Measurements from ENCODE around the gene RAD54L.
A peak's percentile ranks its signal among the peaks of the same experiment; 100 is the strongest.
"Not testable (repeated sequence)": the region's sequence is repeated elsewhere in the genome, so short reads cannot be mapped to it uniquely, and the experiment has no call there.

The RAD54L gene

GRCh38 chr1:46242918-46243317 is 4.6 kb upstream of the RAD54L start:
- no peak overlapping the region for H3K9ac ChIP-seq (ENCODE audit: low read length)
- H3K4me3 ChIP-seq (ENCODE audit: low read length) = no peak overlapping the region
- no peaks in the 10 kb centered on the region for H4K20me1 ChIP-seq (ENCODE audit: insufficient read depth, low read length)
- H3K4me1 ChIP-seq (ENCODE audit: low read length) = peaks cover 7% of the 10 kb centered on the region
- no peak overlapping the region for H2AFZ ChIP-seq (ENCODE audit: low read depth, low read length)
- TF ChIP-seq CTCF (IDR thresholded peaks at IDR 0.05; ENCODE audit: low read depth, low read length) (no peak), EZH2phosphoT487 (IDR thresholded peaks at IDR 0.05; ENCODE audit: low read depth) (no peak)
- no peak overlapping the region for H3K27ac ChIP-seq (ENCODE audit: low read length)
- no peaks in the 10 kb centered on the region for H3K9me3 ChIP-seq (ENCODE audit: insufficient read depth, low read length)
- no peak overlapping the region for H3K4me2 ChIP-seq (ENCODE audit: low read length)
- H3K79me2 ChIP-seq (ENCODE audit: low read length) = peaks cover 4% of the 10 kb centered on the region
- H3K36me3 ChIP-seq (replicated peaks; ENCODE audit: low read depth, low read length) = no peaks in the 10 kb centered on the region
- H3K27me3 ChIP-seq (ENCODE audit: low read depth, low read length) = no peaks in the 10 kb centered on the region

- not testable (repeated sequence) for H3K9ac ChIP-seq (ENCODE audit: low read length); H3K27me3 ChIP-seq (ENCODE audit: low read depth, low read length); H4K20me1 ChIP-seq (ENCODE audit: insufficient read depth, low read length); H3K4me2 ChIP-seq (ENCODE audit: low read length); H2AFZ ChIP-seq (ENCODE audit: low read depth, low read length); H3K27ac ChIP-seq (ENCODE audit: low read length); H3K4me3 ChIP-seq (ENCODE audit: low read length); H3K36me3 ChIP-seq (replicated peaks; ENCODE audit: low read depth, low read length); H3K9me3 ChIP-seq (ENCODE audit: insufficient read depth, low read length)
- H3K4me1 ChIP-seq (ENCODE audit: low read length) = peaks cover 14% of the 10 kb centered on the region
- peaks cover 13% of the 10 kb centered on the region for H3K79me2 ChIP-seq (ENCODE audit: low read length)
Measured at GRCh38 chr1:46243831-46244230, 3.7 kb upstream of the RAD54L start.

- peak overlapping the region; percentile 23; the same call in 1 of the 2 replicates for H2AFZ ChIP-seq (ENCODE audit: low read depth, low read length)
- TF ChIP-seq CTCF (IDR thresholded peaks at IDR 0.05; ENCODE audit: low read depth, low read length) = peak; percentile 46
- no peak for TF ChIP-seq EZH2phosphoT487 (IDR thresholded peaks at IDR 0.05; ENCODE audit: low read depth)
- peaks cover 7% of the 10 kb centered on the region for H3K36me3 ChIP-seq (replicated peaks; ENCODE audit: low read depth, low read length)
- no peak overlapping the region for H3K9ac ChIP-seq (ENCODE audit: low read length)
- H3K27ac ChIP-seq (ENCODE audit: low read length) = no peak overlapping the region
- H4K20me1 ChIP-seq (ENCODE audit: insufficient read depth, low read length) = no peaks in the 10 kb centered on the region
- no peaks in the 10 kb centered on the region for H3K9me3 ChIP-seq (ENCODE audit: insufficient read depth, low read length)
- no peak overlapping the region for H3K4me3 ChIP-seq (ENCODE audit: low read length)
- peaks cover 16% of the 10 kb centered on the region for H3K4me1 ChIP-seq (ENCODE audit: low read length)
- H3K4me2 ChIP-seq (ENCODE audit: low read length) = no peak overlapping the region
- peaks cover 21% of the 10 kb centered on the region for H3K79me2 ChIP-seq (ENCODE audit: low read length)
- no peaks in the 10 kb centered on the region for H3K27me3 ChIP-seq (ENCODE audit: low read depth, low read length)
Measured at GRCh38 chr1:46244656-46245371, 2.7 kb upstream of the RAD54L start.

GRCh38 chr1:46246136-46246535 is 1.4 kb upstream of the RAD54L start:
- Histone ChIP-seq H3K4me3 (ENCODE audit: low read length) (peak overlapping the region; percentile 88), H3K4me1 (ENCODE audit: low read length) (peaks cover 16% of the 10 kb centered on the region), H3K4me2 (ENCODE audit: low read length) (peak overlapping the region; percentile 96), H3K79me2 (ENCODE audit: low read length) (peaks cover 23% of the 10 kb centered on the region), H3K36me3 (replicated peaks; ENCODE audit: low read depth, low read length) (peaks cover 15% of the 10 kb centered on the region), H3K9ac (ENCODE audit: low read length) (peak overlapping the region; percentile 85; the same call in 1 of the 2 replicates)
- not testable (repeated sequence) for H3K27me3 ChIP-seq (ENCODE audit: low read depth, low read length); H3K27ac ChIP-seq (ENCODE audit: low read length); H3K9me3 ChIP-seq (ENCODE audit: insufficient read depth, low read length); H4K20me1 ChIP-seq (ENCODE audit: insufficient read depth, low read length); H2AFZ ChIP-seq (ENCODE audit: low read depth, low read length)

GRCh38 chr1:46246548-46247435 is 771 bp upstream of the RAD54L start:
- Histone ChIP-seq H3K4me2 (ENCODE audit: low read length) (peak overlapping the region; percentile 96), H3K4me3 (ENCODE audit: low read length) (peak overlapping the region; percentile 88), H3K27me3 (ENCODE audit: low read depth, low read length) (no peaks in the 10 kb centered on the region), H3K9me3 (ENCODE audit: insufficient read depth, low read length) (no peaks in the 10 kb centered on the region), H2AFZ (ENCODE audit: low read depth, low read length) (peak overlapping the region; percentile 90), H3K4me1 (ENCODE audit: low read length) (peaks cover 16% of the 10 kb centered on the region), H4K20me1 (ENCODE audit: insufficient read depth, low read length) (no peaks in the 10 kb centered on the region), H3K27ac (ENCODE audit: low read length) (peak overlapping the region; percentile 36), H3K36me3 (replicated peaks; ENCODE audit: low read depth, low read length) (peaks cover 15% of the 10 kb centered on the region), H3K9ac (ENCODE audit: low read length) (peak overlapping the region; percentile 85), H3K79me2 (ENCODE audit: low read length) (peaks cover 23% of the 10 kb centered on the region)
- no peak for TF ChIP-seq EZH2phosphoT487 (IDR thresholded peaks at IDR 0.05; ENCODE audit: low read depth)
- no peak for TF ChIP-seq CTCF (IDR thresholded peaks at IDR 0.05; ENCODE audit: low read depth, low read length)

Measured in OCI-LY3 (cell line).